GM12878 (cell line): ENCODE measurements around the gene CD2BP2. TPM values are rescaled to one million over a fixed set of nuclear protein-coding genes. Genes with fewer than 3 reads are reported as not detected.
A peak's percentile ranks its signal among the peaks of the same experiment; 100 is the strongest.

ENCODE experiments used
- ATF2 ChIP-seq: IDR thresholded peaks from 2 replicates; pipeline ENCODE4 v1.6.1; 2012; ENCODE audit warnings: low read length, inconsistent platforms
- BHLHE40 ChIP-seq, 2 experiments: fragments of 450-650 bp in 1 of 2; IDR thresholded peaks; 2 replicates each; pipeline ENCODE4 v1.6.1; 2011 to 2017; ENCODE audit warnings: low read depth in 2 of 2, borderline replicate concordance in 1 of 2, improper control_type of control experiment in 1 of 2, low read length in 1 of 2, mild to moderate bottlenecking in 1 of 2
- BMI1 ChIP-seq: fragments of 450-650 bp; IDR thresholded peaks from 2 replicates; pipeline ENCODE4 v1.6.1; 2016; ENCODE audit warnings: mild to moderate bottlenecking, moderate library complexity, borderline replicate concordance
- CBFB ChIP-seq: IDR thresholded peaks from 2 replicates; pipeline ENCODE4 v1.6.1; 2016; ENCODE audit warnings: antibody characterized with exemption, low read depth
- CEBPB ChIP-seq, 2 experiments: fragments of 150-350 bp in 1 of 2; IDR thresholded peaks; 2 replicates each; pipeline ENCODE4 v1.6.1; 2012 to 2014; ENCODE audit warnings: low read depth in 2 of 2, low read length in 2 of 2, borderline replicate concordance in 1 of 2, inconsistent platforms in 1 of 2
- EP300 ChIP-seq, 2 experiments: fragments of 150-350 bp in 1 of 2; IDR thresholded peaks; 2 replicates each; pipeline ENCODE4 v1.6.1; 2011 to 2012; ENCODE audit warnings: low read depth in 2 of 2, low read length in 2 of 2, borderline replicate concordance in 1 of 2, improper control_type of control experiment in 1 of 2, inconsistent platforms in 1 of 2; ENCODE audit not compliant: control insufficient read depth in 1 of 2
- FOXK2 ChIP-seq: fragments of 450-650 bp; IDR thresholded peaks from 2 replicates; pipeline ENCODE4 v1.6.1; 2017; ENCODE audit warnings: mild to moderate bottlenecking, moderate library complexity
- MEF2B ChIP-seq: fragments of 450-650 bp; IDR thresholded peaks from 2 replicates; pipeline ENCODE4 v1.6.1; 2018; ENCODE audit warnings: mild to moderate bottlenecking, moderate library complexity; ENCODE audit not compliant: partially characterized antibody, poor library complexity, severe bottlenecking
- MTA2 ChIP-seq: fragments of 450-650 bp; IDR thresholded peaks from 2 replicates; pipeline ENCODE4 v1.6.1; 2016; ENCODE audit warnings: low read depth, mild to moderate bottlenecking, moderate library complexity
- MYB ChIP-seq: fragments of 150-350 bp; IDR thresholded peaks from 2 replicates; pipeline ENCODE4 v1.6.1; 2014; ENCODE audit warnings: mild to moderate bottlenecking, low read depth, low read length, borderline replicate concordance
- NR2F1 ChIP-seq: fragments of 450-650 bp; conservative IDR thresholded peaks from 2 replicates; pipeline ENCODE4 v1.6.1; 2017; ENCODE audit warnings: mild to moderate bottlenecking
- NRF1 ChIP-seq: conservative IDR thresholded peaks from 2 replicates; pipeline ENCODE4 v1.6.1; 2011; ENCODE audit warnings: mild to moderate bottlenecking, low read depth, low read length, improper control_type of control experiment
- PAX5 ChIP-seq: IDR thresholded peaks from 2 replicates; pipeline ENCODE4 v1.6.1; 2011; ENCODE audit warnings: low read depth, low read length, borderline replicate concordance
- POLR2AphosphoS5 ChIP-seq: IDR thresholded peaks from 2 replicates; pipeline ENCODE4 v1.6.1; 2011; ENCODE audit warnings: mild to moderate bottlenecking, low read length, inconsistent platforms
- POU2F2 ChIP-seq: IDR thresholded peaks from 3 replicates; pipeline ENCODE4 v1.6.1; 2011; ENCODE audit warnings: low read depth, mild to moderate bottlenecking, low read length, borderline replicate concordance
- RELA ChIP-seq: fragments of 450-650 bp; IDR thresholded peaks from 2 replicates; pipeline ENCODE4 v1.8.0; 2014; ENCODE audit warnings: borderline replicate concordance; ENCODE audit not compliant: partially characterized antibody
- SKIL ChIP-seq: fragments of 450-650 bp; IDR thresholded peaks from 2 replicates; pipeline ENCODE4 v1.6.1; 2017; ENCODE audit warnings: mild to moderate bottlenecking, low read depth, inconsistent platforms; ENCODE audit not compliant: poor library complexity, severe bottlenecking
- SRF ChIP-seq, 2 experiments: IDR thresholded peaks; 2 replicates each; pipeline ENCODE4 v1.6.1; 2011; ENCODE audit warnings: low read depth in 2 of 2, low read length in 2 of 2, mild to moderate bottlenecking in 1 of 2, moderate library complexity in 1 of 2
- SUZ12 ChIP-seq: fragments of 200-600 bp; sonication (generic); IDR thresholded peaks from one replicate; pipeline ENCODE4 v1.6.1; 2018; ENCODE audit warnings: antibody characterized with exemption, mild to moderate bottlenecking; ENCODE audit not compliant: unreplicated experiment
- ZNF207 ChIP-seq: fragments of 450-650 bp; IDR thresholded peaks from 2 replicates; pipeline ENCODE4 v1.6.1; 2014; ENCODE audit warnings: antibody characterized with exemption, mild to moderate bottlenecking, borderline replicate concordance
- ZNF687 ChIP-seq: fragments of 450-650 bp; IDR thresholded peaks from 2 replicates; pipeline ENCODE4 v1.6.1; 2017; ENCODE audit warnings: mild to moderate bottlenecking, moderate library complexity
- ZZZ3 ChIP-seq: IDR thresholded peaks from 2 replicates; pipeline ENCODE4 v1.6.1; 2011; ENCODE audit warnings: low read depth; ENCODE audit not compliant: control insufficient read depth, insufficient read length
- polyA plus RNA-seq, 11 experiments: library from polyadenylated mRNA; depleted of rRNA in 4 of 11; unstranded in 6 of 11; stranded (reverse) in 5 of 11; fragments of >200 nt; fragmentation: Nextera tagmentation in 4 of 11; fragmentation: Illumina TruSeq in 1 of 11; extraction: Ambion mirVana in 4 of 11; extraction: Trizol in 1 of 11; gene quantifications; 1 replicate in 1 of 11; 2 replicates in 10 of 11; pipeline versions ENCODE4 v1.2.1 to v1.2.3, GENCODE V29; 2011 to 2016; ENCODE audit warnings: inconsistent platforms in 2 of 11, missing spikeins in 2 of 11, low read depth in 1 of 11
- total RNA-seq, 4 experiments: library from RNA; depleted of rRNA in 3 of 4; stranded (reverse); fragments of >200 nt in 3 of 4; fragmentation: Illumina TruSeq in 1 of 4; extraction: Trizol in 1 of 4; gene quantifications; 2 replicates each; pipeline versions ENCODE4 v1.2.1 to v1.2.3, GENCODE V29; 2013 to 2021

CD2BP2 gene
- total and polyA plus RNA-seq, 10 of the 15 experiments (the other 5 are each of a cell fraction or from before 2014, with no cell fraction given): 3.3 to 47.9 (median 31.8) TPM

DNA sequence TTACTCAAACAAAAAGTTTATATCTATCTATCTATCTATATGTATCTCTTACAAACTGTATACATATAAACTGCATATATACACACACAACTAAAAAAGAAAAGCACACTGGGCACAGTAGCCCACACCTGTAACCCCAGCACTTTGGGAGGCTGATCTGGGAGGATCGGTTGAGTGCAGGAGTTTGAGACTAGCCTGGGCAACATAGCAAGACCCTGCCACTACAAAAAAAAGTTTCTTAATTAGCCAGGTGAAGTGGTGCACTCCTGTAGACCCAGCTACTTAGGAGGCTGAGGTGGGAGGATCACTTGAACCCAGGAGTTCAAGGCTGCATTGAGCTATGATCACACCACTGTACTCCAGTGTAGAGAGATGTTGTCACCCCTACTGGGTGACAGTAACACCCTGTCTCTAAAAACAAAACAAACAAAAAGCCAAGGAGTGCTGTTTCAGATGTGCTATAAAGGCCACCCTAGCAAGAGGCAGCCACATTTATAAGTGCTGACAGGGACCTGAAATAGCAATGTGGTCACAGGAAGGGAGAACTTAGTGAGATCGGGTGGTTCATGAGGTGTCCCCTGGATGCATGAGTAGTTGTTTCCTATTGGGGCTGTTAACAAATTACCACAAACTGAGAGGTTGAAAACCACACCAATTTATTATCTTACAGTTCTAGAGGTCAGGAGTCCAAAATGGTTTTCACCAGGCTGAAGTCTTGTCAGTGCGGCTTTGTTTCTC lies 4.8 kb downstream of the CD2BP2 start (continued):
- TF ChIP-seq MYB (no peak; the same call in 1 of the 2 replicates), MEF2B (peak; percentile 93), EP300 (IDR thresholded peaks at IDR 0.05; ENCODE audit: borderline replicate concordance in 1 of 2, control insufficient read depth in 1 of 2, low read depth in 2 of 2, low read length in 2 of 2) (peak; percentile 80 to 96), CEBPB (IDR thresholded peaks at IDR 0.05; ENCODE audit: borderline replicate concordance in 1 of 2, low read depth in 2 of 2, low read length in 2 of 2) (no peak), ZNF207 (peak; percentile 56; the same call in 1 of the 2 replicates), PAX5 (peak; percentile 83; the same call in 1 of the 2 replicates), ZNF687 (peak; percentile 39; the same call in 1 of the 2 replicates), BHLHE40 (IDR thresholded peaks at IDR 0.05; ENCODE audit: borderline replicate concordance in 1 of 2, low read depth in 2 of 2, low read length in 1 of 2) (peak; percentile 83), ZZZ3 (no peak), NR2F1 (peak; percentile 93), POU2F2 (peak; percentile 87; the same call in 1 of the 3 replicates), MTA2 (peak; percentile 96), NRF1 (no peak), SKIL (peak; percentile 94), SUZ12 (no peak), RELA (no peak), CBFB (peak; percentile 96), POLR2AphosphoS5 (no peak), BMI1 (peak; percentile 73; the same call in 1 of the 2 replicates), ATF2 (peak; percentile 89), SRF (IDR thresholded peaks at IDR 0.05; ENCODE audit: low read depth in 2 of 2, low read length in 2 of 2) (no peak), FOXK2 (peak; percentile 55; the same call in 1 of the 2 replicates)
